Epithelial cell of prostate (primary cell): ENCODE results near the gene MICAL3.
"Not testable (repeated sequence)": the region's sequence is repeated elsewhere in the genome, so short reads cannot be mapped to it uniquely, and the experiment has no call there.

Source experiments
- DNase-seq: peaks from one replicate; pipeline ENCODE4 v3.0.0-alpha.2; 2011; ENCODE audit warnings: low read depth, low spot score
- H3K27ac ChIP-seq: fragments of 450-650 bp; 2 replicates; pipeline ENCODE4 v1.5.1; 2017; ENCODE audit warnings: mild to moderate bottlenecking

The MICAL3 gene

DNA sequence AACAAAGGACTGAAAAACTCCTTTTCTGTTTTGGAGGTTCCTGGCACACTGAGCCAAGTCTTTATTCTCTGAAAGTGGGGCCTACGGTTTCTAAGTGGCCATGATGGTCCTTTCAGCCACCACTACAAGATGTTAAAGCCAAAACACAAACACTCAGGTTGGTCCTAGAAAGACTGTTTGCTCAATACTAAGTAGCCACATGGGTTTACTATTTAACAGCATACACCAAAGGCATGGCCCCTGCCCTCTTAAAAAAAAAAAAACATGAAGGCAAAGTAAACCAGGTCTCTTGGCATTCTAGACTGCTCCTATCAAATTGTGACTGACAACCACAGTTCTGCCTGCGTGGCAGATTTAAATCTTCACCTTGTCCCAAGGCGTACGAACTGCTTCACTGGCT is 126.5 kb downstream of the MICAL3 start:
- H3K27ac ChIP-seq = no peak overlapping the region
- no peak for DNase-seq

DNA sequence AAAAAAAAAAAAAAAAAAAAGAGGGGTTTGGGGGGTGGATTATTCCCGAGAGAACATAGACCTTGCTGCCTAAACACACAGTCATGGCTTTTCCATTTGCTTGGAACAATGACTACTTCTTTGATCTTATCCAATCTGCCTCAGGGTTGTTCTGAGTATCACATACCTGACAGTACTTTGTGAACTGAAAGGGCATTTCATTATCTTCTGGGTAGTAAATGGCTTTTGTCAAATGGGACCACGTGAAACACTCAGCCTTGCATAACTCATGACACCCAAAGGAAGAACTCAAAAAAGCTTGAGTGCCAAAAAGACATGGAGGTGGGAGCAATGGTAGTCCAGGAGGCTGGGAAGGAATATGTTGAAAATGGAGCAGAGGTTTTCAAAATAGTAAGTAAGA is 126.9 kb downstream of the MICAL3 start:
- H3K27ac ChIP-seq = no peak overlapping the region
- no peak for DNase-seq

DNA sequence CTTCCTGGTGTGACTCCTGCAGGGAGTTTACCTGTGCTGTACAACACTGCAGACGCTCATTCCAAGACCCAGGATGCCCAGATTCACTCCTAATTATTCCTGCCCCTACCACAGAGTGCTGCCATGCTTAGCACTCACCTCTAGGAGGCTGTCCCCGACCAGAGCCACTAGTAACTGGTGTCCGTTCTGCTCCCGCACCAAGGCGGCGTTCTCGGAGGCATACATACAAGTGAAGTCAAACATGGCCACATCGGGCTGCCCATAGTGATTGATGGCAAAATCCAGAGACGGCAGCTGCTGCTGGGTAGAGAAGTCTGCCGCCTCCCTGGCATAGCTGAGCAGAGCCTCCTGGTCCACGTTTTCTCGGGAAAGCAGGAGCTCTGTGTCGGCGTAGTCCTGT is 127.8 kb downstream of the MICAL3 start:
- no peak for DNase-seq
- H3K27ac ChIP-seq = no peak overlapping the region

DNA sequence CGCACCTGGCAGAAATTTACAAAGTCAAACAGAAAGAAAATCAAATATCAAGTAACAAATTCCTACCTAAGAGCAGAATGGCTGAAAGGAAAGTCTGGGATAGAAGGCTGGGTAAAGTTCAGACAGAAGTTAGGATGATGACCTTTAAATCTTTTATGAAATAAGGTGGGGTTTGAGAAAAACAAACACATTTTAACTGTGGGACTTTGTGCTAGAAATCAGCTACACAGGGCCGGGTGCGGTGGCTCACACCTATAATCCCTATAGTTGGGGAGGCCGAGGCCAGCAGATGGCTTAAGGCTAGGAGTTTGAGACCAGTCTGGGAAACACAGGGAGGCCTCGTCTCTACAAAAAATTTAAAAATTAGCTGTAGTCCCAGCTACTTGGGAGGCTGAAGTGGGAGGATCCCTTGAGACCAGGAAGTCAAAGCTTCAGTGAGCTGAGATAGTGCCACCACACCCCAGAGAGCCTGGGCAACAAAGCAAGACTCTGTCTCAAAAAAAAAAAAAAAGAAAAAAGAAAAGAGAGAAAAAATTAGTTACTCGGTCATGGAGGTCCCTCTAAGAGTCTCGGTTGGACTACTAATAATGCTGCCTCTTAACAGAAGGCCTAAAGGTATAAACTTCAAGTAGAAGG is 130.3 kb downstream of the MICAL3 start:
- H3K27ac ChIP-seq = no peak overlapping the region
- no peak for DNase-seq

DNA sequence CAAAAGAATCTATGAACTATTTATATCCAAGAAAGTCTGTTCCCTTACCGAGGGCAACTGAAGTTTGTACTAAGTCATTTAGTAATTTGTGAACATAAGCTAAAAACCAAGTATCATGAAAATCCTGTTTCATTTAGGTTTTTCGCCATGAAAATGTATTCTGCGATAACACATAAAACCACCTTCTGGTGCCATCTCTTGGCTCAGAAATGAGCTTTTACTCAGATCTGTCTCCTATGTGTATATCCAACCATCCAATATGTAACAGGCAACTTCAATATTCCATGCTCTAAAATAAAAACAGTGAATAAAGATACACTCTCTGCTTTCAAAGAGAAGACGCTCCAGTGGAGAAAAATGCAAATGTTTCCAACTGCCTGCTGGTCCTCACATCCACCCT is 132.0 kb downstream of the MICAL3 start:
- H3K27ac ChIP-seq = no peak overlapping the region
- no peak for DNase-seq

DNA sequence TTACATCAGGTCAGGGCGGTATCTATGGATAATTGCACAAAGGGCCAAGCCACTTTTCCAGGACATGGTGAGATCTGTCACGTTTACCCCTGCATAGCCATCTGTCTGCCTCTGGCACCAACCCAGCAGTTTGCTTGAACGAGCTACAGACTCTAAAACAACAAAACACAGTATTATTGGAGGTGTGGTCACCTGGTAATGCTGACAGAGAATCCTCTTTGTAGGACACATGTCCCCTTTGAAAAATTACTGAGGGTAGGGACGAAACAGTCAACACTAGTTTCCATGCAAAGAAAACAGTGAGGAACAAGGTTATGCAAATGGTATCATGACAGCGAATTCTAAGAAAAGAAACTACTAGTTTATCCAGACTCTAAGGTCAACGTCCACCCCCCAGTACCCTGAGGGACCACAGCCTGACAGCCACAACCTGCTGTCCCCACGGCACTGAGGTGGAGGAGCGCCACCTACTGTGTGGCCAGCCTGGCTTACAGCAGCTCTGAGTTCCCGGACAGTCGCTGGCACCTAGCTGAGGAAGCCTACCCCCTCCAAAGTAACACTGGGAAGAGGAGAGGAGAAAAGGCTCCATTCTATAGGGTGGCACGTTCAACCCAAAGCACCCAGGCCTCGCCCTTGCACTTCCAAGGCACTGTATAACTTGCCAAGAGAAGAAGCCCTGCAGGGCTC is 132.7 kb downstream of the MICAL3 start:
- DNase-seq = no peak
- H3K27ac ChIP-seq = no peak overlapping the region

DNA sequence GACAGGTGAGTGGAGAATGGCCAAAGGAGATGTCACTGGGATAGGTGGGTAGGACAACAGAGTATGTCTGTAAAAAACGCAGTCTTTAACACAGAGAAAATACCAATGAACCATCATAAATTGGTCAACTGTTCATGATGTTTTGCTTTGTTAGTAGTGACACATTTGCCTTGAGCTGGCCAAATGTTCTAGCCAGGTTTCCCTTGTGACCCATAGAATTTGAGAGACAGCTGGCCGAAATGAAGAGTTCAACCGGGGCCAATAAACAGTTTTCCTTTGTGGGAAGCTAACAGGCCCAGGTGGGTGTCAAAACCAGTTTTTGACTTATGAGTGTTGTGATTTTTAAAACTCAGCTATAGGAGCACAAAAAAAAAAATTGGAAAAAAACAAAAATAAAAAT is 133.5 kb downstream of the MICAL3 start:
- H3K27ac ChIP-seq = no peak overlapping the region
- no peak for DNase-seq

DNA sequence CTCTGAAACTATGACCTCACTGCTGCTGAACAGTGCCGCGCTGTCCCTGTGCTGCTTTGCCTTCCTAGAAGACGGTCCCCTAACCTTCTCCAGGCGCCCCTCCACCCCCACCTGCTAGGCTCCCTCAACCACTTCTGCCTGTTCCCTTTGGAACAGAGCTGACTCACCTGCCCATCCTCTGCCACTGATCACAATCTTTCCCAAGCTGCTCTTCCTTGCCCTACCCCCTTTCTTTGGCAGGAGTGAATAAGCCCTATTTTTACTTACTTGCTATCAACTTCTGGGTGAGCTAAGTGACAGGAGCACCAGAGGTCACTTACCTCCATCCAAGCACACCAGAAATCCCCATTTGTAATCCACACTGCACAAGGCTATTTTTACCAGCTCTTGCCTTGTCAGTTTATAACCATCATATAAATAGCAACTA is 134.1 kb downstream of the MICAL3 start:
- no peak overlapping the region for H3K27ac ChIP-seq
- no peak for DNase-seq

DNA sequence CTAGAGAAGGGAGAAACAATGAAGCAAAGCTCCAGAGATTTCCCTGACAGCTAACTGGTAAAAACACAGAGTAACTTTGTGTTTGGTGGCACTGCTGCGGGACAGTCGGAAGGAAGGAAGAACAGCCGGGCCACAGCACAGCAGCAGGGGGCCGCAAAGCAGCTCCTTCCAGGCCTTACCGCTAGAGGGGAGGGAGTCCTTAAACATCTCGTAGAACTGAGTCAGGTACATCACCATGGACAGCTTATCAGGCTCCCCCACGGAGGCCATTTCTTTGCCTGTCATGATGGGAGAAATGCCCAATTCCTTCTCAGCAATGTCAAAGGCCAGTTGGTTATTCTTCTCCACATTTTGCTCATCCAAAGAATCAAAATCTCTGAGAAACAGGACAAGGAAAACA is 135.5 kb downstream of the MICAL3 start:
- no peak for DNase-seq
- no peak overlapping the region for H3K27ac ChIP-seq

DNA sequence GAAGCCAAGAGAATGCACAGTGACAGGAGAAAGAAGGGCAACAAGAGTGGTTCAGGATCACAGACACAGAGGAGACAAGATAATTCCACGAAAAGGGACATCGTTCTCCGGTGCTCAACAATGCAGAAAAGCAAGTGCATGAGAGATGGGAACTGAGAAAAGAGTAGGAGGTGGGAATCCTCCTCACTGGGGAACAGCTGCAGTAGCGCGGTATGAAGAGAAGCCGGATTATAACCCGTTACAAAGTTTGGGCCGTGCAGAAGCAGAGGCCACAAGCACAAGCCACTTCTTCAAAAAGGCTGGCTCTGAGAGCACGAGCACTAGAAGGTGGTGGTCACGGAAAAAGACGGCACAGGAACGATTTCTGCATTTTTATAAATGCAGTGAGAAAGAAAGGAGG is 135.9 kb downstream of the MICAL3 start:
- DNase-seq = no peak
- H3K27ac ChIP-seq = no peak overlapping the region

DNA sequence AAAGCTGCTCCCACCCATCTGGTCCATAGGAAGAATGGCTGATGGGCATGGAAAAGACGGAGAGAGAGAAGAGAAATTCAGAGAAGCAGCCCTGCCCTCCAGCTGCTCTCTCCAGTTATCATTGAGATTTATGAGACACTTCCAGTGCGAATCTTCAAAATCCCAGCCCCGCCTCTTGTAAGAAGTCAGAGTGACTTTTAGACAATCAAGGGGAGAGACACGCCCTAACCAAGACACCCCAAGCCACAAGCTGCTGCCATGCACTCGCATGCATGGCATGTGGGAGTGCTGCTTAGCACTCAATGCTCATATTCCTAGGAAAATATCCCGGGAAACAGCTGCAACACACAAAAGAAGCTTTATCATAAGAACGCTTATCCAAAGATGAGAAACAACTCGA is 139.5 kb downstream of the MICAL3 start:
- H3K27ac ChIP-seq = peak overlapping the region; percentile 52
- DNase-seq = no peak

DNA sequence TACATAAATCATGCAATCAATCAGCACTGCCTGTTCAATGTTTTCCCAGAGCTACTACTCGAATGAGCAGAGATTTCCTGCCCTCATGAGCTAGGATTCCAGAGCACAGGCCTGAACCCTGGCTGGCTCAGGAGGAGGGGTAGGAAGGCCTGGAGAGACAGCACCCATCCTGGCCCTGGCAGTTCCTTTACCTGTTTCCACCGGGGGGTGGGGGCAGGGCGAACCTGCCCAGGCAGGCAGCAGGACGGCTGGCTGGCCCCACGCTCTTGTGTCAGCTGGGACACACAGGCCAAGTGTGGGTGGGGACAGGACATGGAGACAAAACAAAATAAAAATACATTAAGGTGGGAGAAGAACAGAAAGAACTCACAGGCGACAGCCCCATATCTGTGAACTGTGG is 140.3 kb downstream of the MICAL3 start:
- H3K27ac ChIP-seq = peak overlapping the region; percentile 52
- no peak for DNase-seq

DNA sequence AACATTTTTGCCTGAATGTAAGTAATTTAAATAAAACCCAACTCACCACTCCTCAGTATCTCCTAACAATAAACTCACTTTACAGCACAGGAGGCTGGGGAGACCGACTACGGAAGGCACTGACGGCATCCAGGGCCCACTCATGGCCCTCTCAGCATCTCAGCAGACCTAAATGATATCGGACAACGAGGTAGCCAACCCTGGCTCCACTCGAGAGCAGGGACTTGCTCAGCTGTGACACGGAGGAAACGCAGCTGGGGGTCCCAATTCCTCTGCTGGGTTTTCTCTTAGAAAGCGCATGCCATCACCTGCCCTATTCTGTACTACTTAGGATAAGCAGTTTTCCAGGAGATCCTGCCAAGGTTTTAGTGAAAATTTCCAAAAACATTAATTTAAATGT is 141.0 kb downstream of the MICAL3 start:
- no peak for DNase-seq
- H3K27ac ChIP-seq = peak overlapping the region; percentile 52

DNA sequence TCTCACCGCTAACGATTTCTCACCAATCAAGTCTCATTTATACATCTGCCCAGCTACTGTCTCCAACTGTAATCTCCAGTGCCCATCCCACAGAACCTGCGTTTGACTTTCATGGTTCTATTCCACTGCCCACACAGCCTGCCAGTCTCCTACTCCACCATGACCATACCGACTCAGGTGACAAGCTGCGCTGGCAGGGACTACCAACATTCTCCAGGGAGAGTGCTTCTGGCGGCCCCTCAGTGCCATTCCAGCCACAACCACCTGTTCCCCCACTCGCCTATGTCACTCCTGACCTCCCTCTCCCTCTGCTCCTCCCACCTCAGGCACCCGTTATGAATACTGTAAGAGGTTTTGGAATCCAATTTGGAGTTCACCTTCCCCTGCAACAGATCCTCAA is 141.6 kb downstream of the MICAL3 start:
- no peak for DNase-seq
- H3K27ac ChIP-seq = no peak overlapping the region

DNA sequence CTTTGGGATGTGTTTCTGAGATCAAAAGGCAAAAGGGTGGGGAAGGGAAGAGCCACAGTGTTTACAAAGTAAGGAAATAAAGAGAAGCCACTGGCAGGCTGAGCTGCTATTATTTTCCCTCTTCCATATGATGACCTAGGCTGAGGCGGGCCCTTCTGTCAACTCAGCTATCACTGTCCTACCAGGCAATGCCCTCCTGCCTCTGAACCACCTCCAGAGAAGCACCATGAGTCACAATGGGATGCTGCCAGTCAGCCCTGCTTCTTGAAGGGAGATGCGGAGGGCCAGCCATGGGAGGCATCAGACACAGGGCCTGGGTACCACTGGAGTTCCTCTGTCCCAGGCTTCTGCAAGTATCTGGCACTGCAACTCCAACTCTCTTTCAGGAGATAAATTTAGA is 142.2 kb downstream of the MICAL3 start:
- DNase-seq = no peak
- H3K27ac ChIP-seq = no peak overlapping the region

DNA sequence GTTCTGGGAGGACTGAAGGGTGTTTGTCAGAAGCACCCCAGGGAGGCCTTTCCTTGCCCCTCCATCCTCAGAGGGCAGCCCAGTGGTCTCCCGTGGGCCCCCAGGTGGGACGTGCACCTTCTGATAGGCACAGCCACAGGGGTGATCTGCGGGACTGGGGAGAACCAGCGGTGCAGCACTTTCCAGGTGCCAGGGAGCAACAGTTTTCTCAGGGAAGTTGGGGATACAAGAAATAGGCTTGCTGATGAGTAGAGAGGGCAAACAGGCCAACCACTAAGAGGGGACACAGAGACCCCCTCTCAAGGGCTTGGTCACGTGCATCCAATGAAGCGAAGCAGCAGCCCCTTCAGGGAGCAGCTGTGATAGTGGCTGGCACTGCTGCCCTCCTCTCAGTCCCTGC is 143.0 kb downstream of the MICAL3 start:
- H3K27ac ChIP-seq = no peak overlapping the region
- DNase-seq = no peak

DNA sequence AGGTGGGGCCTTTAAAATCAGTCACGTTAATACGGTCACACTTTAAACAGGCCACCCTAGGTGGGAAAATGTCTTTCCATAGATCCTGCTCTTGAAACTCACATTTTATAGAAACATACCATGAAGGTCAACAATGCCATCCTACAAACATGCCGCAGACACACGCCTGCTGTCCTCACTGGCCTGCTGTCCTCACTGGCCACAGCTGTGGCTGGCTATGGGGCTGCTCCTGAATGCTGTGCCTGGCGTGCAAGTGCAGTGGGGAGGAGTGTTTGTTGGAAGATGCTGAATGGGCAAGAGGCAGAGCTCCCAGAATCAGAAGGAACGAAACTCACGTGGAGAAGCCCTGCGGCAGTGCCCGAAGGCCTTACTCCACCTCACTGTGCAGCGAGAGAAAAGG is 143.9 kb downstream of the MICAL3 start:
- DNase-seq = no peak
- H3K27ac ChIP-seq = no peak overlapping the region

DNA sequence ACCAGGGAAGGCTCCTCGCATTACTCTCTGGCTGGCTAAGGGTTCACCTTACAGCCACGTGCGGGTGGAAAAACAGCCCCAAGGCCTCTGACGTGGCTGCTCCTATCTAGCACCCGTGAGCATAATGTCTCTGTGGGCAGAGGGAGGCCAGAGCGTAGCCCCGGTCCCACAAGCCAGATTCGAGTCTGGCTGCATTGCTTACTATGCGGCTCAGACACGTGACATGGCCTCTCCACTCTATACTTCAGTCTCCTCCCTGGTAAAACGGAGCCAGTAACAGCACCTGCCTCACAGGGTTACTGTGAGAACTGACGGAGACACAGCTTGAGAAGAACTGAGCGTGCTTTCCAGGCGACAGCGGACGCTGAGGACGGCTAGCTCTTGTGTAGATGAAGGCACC is 144.3 kb downstream of the MICAL3 start:
- DNase-seq = no peak
- H3K27ac ChIP-seq = no peak overlapping the region

DNA sequence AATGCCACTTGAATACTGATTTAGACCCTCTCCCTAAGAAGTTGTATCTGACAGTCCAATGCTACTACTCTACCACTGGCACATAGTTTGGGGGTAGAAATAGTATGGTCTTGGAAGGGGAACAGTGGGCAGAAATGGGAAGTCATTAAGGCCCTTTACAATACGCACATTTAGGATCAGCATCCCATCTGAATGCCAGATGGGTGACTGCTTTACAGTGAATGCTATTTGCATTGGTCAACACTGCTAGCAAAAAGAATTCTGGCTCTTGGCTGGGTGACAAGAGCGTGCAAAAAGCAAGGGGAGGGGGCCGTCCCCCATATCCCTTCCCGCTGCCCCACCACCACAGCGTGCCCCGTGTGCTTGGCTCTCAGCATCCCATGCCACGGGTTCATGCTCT is 145.4 kb downstream of the MICAL3 start:
- H3K27ac ChIP-seq = no peak overlapping the region
- no peak for DNase-seq

DNA sequence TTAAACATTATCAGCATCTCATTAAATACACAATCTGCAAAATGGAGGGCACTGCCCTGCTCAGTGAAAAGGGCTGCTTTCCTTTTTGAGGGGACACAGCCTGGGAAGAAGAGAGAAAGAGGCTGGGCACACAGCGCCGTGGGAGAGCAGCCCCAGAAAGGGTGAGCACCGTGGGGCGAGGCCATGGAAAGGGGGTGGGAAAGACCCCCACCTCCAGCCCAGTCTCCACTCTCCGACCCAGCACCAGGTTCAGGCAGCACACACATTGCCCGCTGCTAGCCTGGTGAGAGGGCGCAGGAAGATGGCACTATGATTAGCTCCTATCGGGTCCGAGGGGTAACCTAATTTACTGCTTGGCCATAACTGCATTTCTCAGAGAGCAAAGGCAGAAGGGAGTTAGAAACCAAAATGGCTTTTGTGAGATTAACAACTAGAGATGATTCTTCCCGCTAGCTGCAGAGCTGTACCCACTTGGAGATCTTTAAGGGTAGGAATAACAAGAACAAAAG is 146.1 kb downstream of the MICAL3 start:
- no peak for DNase-seq
- no peak overlapping the region for H3K27ac ChIP-seq

DNA sequence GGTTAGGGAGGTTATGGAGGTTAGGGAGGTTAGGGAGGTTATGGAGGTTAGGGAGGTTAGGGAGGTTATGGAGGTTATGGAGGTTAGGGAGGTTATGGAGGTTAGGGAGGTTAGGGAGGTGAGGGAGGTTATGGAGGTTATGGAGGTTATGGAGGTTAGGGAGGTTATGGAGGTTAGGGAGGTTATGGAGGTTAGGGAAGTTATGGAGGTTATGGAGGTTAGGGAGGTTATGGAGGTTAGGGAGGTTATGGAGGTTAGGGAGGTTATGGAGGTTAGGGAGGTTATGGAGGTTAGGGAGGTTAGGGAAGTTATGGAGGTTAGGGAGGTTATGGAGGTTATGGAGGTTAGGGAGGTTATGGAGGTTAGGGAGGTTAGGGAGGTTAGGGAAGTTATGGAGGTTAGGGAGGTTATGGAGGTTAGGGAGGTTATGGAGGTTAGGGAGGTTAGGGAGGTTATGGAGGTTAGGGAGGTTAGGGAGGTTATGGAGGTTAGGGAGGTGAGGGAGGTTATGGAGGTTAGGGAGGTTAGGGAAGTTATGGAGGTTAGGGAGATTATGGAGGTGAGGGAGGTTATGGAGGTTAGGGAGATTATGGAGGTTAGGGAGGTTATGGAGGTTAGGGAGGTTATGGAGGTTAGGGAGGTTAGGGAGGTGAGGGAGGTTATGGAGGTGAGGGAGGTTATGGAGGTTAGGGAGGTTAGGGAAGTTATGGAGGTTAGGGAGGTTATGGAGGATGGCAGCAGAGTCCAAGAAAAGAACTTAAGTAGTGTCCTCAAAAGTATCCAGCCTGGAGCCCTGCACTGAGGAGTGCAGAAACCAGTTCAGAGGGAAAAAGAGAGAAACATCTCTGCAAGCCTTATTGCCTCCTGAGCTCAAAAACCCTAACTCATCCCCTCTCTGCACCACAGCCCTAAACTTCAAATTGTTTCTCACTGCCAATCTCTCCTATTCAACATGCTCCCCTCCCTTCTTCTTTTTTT is 147.2 kb downstream of the MICAL3 start:
- not testable (repeated sequence) for H3K27ac ChIP-seq, DNase-seq
